ENCODE data around the gene BAG5. TPM values are rescaled to one million over a fixed set of nuclear protein-coding genes. Genes with fewer than 3 reads are reported as not detected.

BAG5 gene
- total RNA-seq, 2 experiments from 2014 or later = 23.2 to 23.8 TPM

DNA sequence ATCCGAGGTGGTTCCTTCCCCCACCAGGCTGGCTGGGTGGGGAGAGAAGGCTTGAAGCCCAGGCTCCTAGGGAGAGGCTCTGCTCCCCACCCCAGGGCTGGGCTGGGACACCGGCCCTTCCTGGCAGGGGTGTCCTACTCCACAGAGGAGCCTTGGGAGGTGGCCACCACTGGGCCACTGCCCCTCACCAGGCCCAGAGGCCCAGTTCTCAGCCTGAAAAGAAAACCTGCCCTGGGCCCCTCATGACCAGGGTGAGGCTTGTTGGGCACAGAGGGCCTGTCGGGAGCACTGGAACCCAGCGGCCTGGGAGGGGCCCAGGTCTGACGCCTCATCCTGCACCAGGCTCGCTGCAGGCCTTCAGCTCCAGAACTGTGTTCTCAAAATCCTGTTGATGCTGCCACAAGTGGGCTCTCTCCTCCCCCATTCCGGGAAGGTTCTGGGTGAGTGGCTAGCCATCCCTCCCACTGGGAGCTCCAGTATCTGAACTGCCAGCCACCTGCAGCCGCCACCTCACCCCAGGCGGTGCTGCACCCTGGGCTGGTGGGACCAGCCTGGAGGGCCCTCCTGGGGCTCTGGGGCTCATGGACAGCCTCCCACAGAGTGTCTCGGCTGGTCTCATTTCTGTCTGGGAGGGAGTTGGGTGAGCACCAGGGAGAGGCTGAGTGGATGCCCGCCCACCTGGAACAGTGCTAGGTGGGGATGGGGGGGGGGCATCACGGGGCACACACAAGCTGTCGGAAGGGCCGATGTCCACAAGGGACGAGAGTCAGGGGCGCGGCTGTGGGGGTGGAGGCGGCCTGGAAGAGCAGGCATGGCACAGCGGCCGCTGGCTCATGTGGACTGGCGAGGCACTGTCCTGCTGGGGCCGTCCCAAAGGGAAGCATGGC is 11.8 kb downstream of the BAG5 start:
- Mint-ChIP-seq H3K9me3 (no peaks in the 10 kb centered on the region), H3K4me3 (no peak overlapping the region), H3K27me3 (no peaks in the 10 kb centered on the region), H3K27ac (no peak overlapping the region), H3K4me1 (ENCODE audit: low read depth) (no peaks in the 10 kb centered on the region), H3K36me3 (no peaks in the 10 kb centered on the region)
- intact Hi-C loops (cut with micrococcal nuclease) = no loop called here
- POLR2A ChIA-PET = interaction anchor here (1.1 kb wide), 1 partner anchor 12 kb away, joined by 3 read pairs; the partner anchor contains the start of genes BAG5 and COA8
- CTCF ChIA-PET = interaction anchor here (1.0 to 2.7 kb wide), 2 partner anchors 20 to 32 kb away, joined by 3 to 12 read pairs; no protein-coding TSS in a partner anchor
- no peak for DNase-seq

DNA sequence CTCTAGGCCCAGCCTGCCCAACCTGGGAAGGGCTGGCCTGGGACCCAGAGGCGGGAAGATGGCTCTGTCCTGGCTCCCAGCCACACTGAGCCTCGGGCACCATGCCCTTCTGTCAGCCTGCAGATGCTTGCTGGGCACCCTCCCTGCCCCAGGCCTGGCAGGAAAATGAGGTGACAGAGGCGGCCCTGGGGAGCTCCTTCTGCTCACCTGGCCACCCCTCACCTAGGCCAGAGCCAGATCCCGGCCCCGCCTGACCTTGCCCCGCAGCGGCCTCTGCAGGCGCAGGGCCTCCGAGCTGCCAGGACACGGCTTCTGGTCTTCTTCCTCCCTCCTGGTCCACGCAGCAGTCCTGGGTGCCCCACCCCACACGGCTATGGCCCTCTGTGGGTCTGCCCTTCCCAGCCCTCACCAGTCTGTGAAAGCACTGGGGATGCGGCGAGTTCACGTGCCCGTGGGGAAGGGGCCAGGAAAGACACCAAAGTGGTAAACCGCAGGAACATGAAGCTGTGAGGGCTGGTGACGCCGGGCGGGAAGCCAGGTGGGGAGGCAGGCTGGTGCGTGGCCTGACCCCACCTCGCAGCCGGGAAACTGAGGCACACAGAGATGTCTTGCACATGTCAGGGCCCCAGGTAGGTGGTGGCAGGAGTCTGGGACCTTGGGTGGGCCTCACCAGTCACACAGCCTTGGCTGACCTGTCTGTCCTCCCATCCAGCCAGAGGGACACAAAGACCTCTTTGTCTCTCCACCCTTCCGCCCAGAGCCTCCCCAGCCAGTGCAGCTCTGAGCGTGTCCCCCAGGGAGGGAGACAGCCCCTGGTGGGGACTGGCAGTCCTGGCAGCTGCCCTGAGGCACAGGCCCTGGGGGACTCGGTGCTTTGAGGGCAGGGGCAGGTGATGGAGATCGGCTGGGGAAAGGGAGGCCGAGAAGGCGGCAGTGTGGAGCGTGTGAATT is 12.8 kb downstream of the BAG5 start:
- H3K27me3 Mint-ChIP-seq = no peaks in the 10 kb centered on the region
- CTCF ChIA-PET = interaction anchor here (0.6 to 1.0 kb wide), 2 partner anchors 19 to 38 kb away, joined by 3 read pairs; no protein-coding TSS in a partner anchor

DNA sequence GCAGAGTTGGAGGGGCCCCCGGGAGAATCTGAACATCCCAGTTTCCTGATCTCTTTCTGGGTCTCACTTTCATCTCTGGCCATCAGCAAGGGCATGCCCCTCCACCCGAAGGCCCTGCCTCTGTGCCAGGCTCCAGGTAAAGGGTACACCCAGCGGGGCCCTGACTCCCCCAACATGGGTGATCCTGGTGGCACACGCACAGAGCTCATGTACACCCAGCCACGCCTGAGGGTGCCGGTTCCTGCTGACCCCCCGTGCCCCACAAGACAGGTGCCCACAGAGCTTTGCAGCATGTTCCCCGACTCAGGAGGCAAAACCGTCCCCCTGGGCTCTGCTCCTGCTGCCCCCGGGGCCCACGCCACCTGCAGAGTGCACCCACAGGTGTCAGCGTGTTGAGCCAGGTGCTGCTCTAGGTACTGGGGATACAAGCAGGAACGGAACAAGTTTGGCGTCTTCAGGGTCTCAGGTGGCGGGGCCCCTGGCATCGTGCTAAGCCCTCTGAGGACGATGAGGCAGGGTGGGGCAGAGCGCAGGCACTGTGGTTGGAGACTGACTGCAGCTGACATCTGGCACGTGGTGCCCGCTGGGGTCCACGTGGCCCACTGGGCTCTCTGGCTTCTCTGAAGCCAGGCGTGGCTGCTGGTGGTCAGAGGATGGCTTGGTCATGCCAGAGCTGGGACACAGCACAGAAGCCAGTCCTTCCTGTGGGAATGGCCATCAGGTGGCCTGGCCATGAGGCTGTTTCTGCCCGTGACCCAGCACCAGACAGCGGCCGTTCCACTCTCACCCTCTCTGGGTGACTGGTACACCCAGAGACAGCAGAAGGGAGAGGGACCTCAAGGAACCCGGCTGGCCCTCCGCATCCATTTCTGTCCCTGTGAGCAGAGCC is 13.8 kb downstream of the BAG5 start:
- no peak overlapping the region for H3K27ac Mint-ChIP-seq
- H3K4me1 Mint-ChIP-seq (ENCODE audit: low read depth) = no peaks in the 10 kb centered on the region
- H3K4me3 Mint-ChIP-seq = no peak overlapping the region
- ChIA-PET CTCF (interaction anchor here (0.6 to 6.5 kb wide), 3 partner anchors 13 to 39 kb away, joined by 3 to 63 read pairs (median 6); partner anchors contain the start of gene BAG5), POLR2A (no interaction called here)
- no peaks in the 10 kb centered on the region for H3K9me3 Mint-ChIP-seq
- DNase-seq = no peak
- intact Hi-C loops (cut with micrococcal nuclease) = no loop called here
- H3K36me3 Mint-ChIP-seq = no peaks in the 10 kb centered on the region
- no peaks in the 10 kb centered on the region for H3K27me3 Mint-ChIP-seq

More for the DNA sequence above, 12.8 kb downstream of the BAG5 start:
- H3K4me3 Mint-ChIP-seq = no peak overlapping the region
- H3K27ac Mint-ChIP-seq = no peak overlapping the region
- intact Hi-C loops (cut with micrococcal nuclease) = no loop called here
- H3K36me3 Mint-ChIP-seq = no peaks in the 10 kb centered on the region
- POLR2A ChIA-PET = interaction anchor here (1.1 kb wide), 1 partner anchor 13 kb away, joined by 3 read pairs; the partner anchor contains the start of genes BAG5 and COA8
- DNase-seq = no peak
- no peaks in the 10 kb centered on the region for H3K4me1 Mint-ChIP-seq (ENCODE audit: low read depth)
- H3K9me3 Mint-ChIP-seq = no peaks in the 10 kb centered on the region

DNA sequence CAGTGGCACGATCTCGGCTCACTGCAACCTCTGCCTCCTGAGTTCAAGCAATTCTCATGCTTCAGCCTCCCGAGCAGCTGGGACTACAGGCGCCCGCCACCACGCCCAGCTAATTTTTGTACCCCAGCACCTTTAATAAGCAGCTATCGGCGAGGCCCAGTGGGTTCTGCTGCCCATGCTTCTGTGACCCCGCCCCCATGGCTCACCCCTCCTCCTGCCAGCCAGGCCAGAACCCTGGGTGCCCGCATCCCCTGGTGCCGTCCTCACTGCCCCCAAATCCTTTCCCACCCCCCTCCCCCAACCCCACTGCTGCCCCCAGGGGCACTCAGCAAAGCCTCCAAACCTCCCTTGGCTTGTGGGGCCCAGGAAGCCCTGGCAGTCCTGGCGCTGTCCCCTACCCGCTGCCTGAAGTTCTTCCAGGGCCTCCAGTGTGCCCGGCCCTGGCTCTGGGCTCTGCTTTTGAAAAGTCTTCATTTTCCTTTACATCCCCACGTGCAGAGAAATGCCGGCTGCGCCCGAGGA is 14.5 kb downstream of the BAG5 start:
- no peaks in the 10 kb centered on the region for H3K36me3 Mint-ChIP-seq
- DNase-seq = no peak
- CTCF ChIA-PET = interaction anchor here (0.9 to 6.5 kb wide), 4 partner anchors 11 to 59 kb away, joined by 3 to 63 read pairs (median 4); partner anchors contain the start of gene BAG5
- H3K4me1 Mint-ChIP-seq (ENCODE audit: low read depth) = no peaks in the 10 kb centered on the region
- no peak overlapping the region for H3K27ac Mint-ChIP-seq
- POLR2A ChIA-PET = no interaction called here
- no peak overlapping the region for H3K4me3 Mint-ChIP-seq
- H3K9me3 Mint-ChIP-seq = no peaks in the 10 kb centered on the region
- intact Hi-C loops (cut with micrococcal nuclease) = loop anchor here (2.0 kb wide), 1 partner anchor 29 kb away; no protein-coding TSS in a partner anchor
- H3K27me3 Mint-ChIP-seq = no peaks in the 10 kb centered on the region

DNA sequence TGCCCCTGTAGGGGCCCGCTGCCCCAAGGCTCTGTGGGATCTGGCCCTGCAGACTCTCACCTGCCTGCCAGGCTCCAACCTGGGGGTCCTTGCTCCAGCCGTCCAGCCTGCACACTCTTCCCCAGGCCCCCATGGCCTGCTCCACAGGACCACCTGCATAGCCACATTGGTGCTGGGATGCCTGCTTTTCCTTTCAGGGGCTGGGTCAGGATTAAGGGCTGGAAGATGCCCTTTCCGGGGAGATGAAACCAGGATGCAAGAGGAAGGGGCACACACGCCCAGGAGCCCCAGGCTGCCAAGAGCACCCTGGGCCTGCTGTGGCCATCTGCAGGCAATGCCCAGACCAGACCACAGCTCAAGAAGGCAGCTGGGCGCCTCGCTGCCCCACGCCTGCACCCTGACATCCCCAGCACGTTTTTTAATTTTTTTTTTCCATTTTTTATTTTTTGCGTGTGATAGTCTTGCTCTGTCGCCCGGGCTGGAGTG is 15.0 kb downstream of the BAG5 start:
- Mint-ChIP-seq H3K27me3 (no peaks in the 10 kb centered on the region), H3K4me3 (no peak overlapping the region), H3K9me3 (no peaks in the 10 kb centered on the region), H3K4me1 (ENCODE audit: low read depth) (no peaks in the 10 kb centered on the region), H3K27ac (no peak overlapping the region), H3K36me3 (no peaks in the 10 kb centered on the region)
- intact Hi-C loops (cut with micrococcal nuclease) = loop anchor here (2.0 kb wide), 1 partner anchor 29 kb away; no protein-coding TSS in a partner anchor
- no peak for DNase-seq
- CTCF ChIA-PET = interaction anchor here (0.7 to 6.5 kb wide), 9 partner anchors 10 to 58 kb away, joined by 3 to 63 read pairs (median 4); partner anchors contain the start of gene BAG5
- POLR2A ChIA-PET = no interaction called here

DNA sequence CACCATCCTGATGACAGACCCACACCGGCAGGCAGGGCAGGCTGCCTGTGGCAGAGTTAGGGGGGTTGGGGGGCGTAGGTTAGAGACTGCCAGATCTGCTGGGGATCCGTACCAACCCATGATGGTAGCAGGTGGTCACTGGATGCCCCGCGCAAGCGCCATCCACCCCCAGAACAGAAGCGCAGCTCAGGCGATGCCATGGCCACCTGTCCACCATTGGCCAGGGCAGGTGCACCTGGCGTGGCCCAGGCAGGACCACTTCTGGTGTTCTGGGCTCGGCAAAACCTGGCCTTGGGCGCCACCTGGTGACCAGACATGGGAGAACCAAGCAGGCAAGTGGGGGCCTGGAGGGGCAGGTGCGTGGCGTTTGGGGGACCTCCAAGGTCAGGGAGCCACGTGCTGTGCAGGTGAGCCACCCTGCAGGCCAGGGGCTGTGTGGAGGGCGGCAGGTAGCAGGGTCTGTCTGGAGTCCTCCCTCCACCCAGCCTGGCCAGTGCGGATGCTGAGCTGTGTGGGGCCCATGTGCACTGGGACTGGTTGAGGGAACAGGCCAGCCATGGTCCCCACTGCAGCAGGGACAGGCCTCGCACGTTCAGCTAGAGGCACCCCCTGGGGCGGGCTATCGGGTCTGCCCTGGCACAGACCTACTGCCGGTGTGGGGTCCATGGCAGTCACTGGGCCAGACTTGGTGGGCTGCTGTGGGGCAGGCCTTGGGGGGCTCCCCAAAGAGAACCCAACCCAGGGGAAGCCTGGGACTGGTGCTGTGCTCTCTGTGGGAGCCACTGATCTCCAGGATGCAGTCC is 15.6 kb downstream of the BAG5 start:
- Mint-ChIP-seq H3K4me1 (ENCODE audit: low read depth) (no peaks in the 10 kb centered on the region), H3K36me3 (no peaks in the 10 kb centered on the region)

DNA sequence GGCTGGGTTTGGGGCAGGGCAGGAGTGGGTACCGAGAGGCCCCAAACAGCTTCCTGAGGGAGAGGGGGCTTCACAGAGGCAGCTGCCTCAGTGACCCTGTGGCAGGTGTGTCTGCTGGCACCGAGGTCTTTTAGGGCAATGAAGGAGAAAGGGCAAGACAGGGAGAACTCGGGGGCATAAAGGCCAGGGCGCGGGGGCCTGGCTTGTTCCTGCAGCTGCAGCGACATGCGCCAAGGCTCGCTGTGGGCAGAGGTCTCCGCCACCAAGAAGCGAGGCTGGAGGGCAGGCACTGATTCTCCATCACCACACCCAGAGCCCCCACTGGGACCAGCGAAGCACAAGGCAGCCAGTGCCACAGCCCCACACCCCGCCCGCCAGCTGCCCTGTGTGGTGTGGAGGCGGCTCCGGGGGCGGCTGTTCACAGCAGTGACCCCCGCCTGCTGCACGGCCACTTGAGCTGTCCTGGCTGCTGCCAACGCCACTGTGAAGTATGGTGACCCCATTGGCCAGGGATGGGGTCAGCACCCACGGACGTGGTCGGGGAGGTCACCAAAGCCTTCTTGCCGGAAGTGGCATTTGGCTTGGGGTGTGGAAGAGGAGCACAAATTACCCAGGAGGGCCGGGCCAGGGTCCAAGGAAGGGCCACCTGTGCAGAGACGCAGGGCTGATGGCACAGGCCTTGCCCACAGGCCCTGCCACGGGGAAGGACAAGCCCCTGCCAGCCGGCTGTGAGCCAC is 16.4 kb downstream of the BAG5 start:
- intact Hi-C loops (cut with micrococcal nuclease) = loop anchor here (1.0 to 2.0 kb wide), 2 partner anchors 27 to 46 kb away; no protein-coding TSS in a partner anchor
- Mint-ChIP-seq H3K9me3 (no peaks in the 10 kb centered on the region), H3K4me1 (ENCODE audit: low read depth) (no peaks in the 10 kb centered on the region), H3K27me3 (no peaks in the 10 kb centered on the region), H3K4me3 (no peak overlapping the region), H3K27ac (no peak overlapping the region), H3K36me3 (no peaks in the 10 kb centered on the region)
- no peak for DNase-seq
- CTCF ChIA-PET = interaction anchor here (1.0 to 6.5 kb wide), 7 partner anchors 9 to 46 kb away, joined by 3 to 63 read pairs (median 5); no protein-coding TSS in a partner anchor
- POLR2A ChIA-PET = no interaction called here

More for the DNA sequence above, 15.6 kb downstream of the BAG5 start:
- Mint-ChIP-seq H3K9me3 (no peaks in the 10 kb centered on the region), H3K27me3 (no peaks in the 10 kb centered on the region), H3K4me3 (no peak overlapping the region), H3K27ac (no peak overlapping the region)
- DNase-seq = peak; percentile 76
- intact Hi-C loops (cut with micrococcal nuclease) = loop anchor here (1.0 to 2.0 kb wide), 2 partner anchors 28 to 47 kb away; no protein-coding TSS in a partner anchor
- ChIA-PET POLR2A (no interaction called here), CTCF (interaction anchor here (0.7 to 6.5 kb wide), 11 partner anchors 10 to 58 kb away, joined by 3 to 63 read pairs (median 4); partner anchors contain the start of gene BAG5)

DNA sequence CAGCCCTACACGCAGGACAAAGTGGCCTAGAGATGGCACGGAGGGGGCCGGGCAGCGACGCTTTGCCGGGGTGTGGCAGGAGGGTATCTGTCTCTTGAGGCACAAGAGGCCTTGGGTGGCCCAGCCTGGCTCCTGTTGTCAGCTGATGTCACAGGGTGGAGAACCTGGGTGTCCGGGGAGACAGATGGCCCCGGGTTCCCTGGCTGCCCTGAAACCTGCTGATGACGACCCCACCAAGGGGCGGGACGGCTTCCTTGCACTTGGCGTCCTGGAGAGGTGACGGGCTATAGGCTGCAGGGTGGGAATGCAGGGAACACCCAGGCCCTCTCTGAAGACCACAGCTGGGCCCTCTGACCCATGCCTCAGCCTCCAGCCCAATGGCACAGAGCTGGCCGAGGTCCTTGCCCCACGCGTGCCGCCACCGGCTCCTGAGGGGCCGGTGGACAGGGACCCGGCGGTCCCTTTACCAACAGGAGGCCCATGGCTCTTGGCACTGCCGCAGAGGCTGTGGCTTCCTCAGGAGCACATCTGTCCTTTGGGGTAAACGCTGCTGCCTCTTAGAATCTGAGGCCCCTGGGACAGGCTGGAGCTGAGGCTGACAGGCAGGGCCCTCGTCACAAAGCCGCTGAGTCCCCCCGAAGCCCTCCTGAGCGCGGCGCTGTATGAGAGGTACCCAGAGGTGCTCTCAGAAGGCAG is 17.1 kb downstream of the BAG5 start:
- CTCF ChIA-PET = interaction anchor here (1.0 to 6.5 kb wide), 6 partner anchors 9 to 46 kb away, joined by 3 to 63 read pairs (median 6); no protein-coding TSS in a partner anchor
- no peak overlapping the region for H3K4me3 Mint-ChIP-seq
- no peak for DNase-seq
- H3K9me3 Mint-ChIP-seq = no peaks in the 10 kb centered on the region
- H3K27me3 Mint-ChIP-seq = no peaks in the 10 kb centered on the region
- POLR2A ChIA-PET = no interaction called here
- H3K4me1 Mint-ChIP-seq (ENCODE audit: low read depth) = no peaks in the 10 kb centered on the region
- intact Hi-C loops (cut with micrococcal nuclease) = no loop called here
- H3K36me3 Mint-ChIP-seq = no peaks in the 10 kb centered on the region
- no peak overlapping the region for H3K27ac Mint-ChIP-seq
